Body of pancreas (tissue), 4 donors: Measurements from ENCODE around the gene EML4. TPM values are rescaled to one million over a fixed set of nuclear protein-coding genes. Genes with fewer than 3 reads are reported as not detected.

Experiments used
- ATAC-seq: fragments of 150-250 bp; one replicate; pipeline ENCODE4 v1.9.1; 2016
- DNase-seq, 4 donors: peaks; one replicate each; pipeline ENCODE4 v3.0.0-alpha.2; 2019
- H3K27ac ChIP-seq, 4 donors: fragments of 200-600 bp; sonication (generic); 1 replicate in 3 of 4; 2 replicates in 1 of 4; pipeline versions ENCODE4 v1.5.1 to v1.6.1; 2016 to 2019; ENCODE audit warnings: mild to moderate bottlenecking in 1 of 4, mixed read lengths in 1 of 4, moderate library complexity in 1 of 4
- H3K27me3 ChIP-seq, 2 donors: fragments of 200-600 bp; sonication (generic); one replicate each; pipeline ENCODE4 v1.6.0; 2016; ENCODE audit warnings: mild to moderate bottlenecking in 1 of 2
- H3K36me3 ChIP-seq, 2 donors: fragments of 200-600 bp; sonication (generic); replicated peaks in 1 of 2; 2 replicates each; pipeline ENCODE4 v1.5.1; 2016; ENCODE audit warnings: low read depth in 2 of 2; ENCODE audit not compliant: insufficient read depth in 1 of 2
- H3K4me1 ChIP-seq: fragments of 200-600 bp; sonication (generic); one replicate; pipeline ENCODE4 v1.6.0; 2016
- H3K4me3 ChIP-seq, 2 donors: fragments of 200-600 bp; sonication (generic); 1 replicate in 1 of 2; 2 replicates in 1 of 2; pipeline ENCODE4 v1.5.1; 2016 to 2019
- H3K9me3 ChIP-seq, 3 donors: fragments of 200-600 bp; sonication (generic); 1 replicate in 2 of 3; 2 replicates in 1 of 3; pipeline ENCODE4 v1.5.1; 2016
- CTCF ChIP-seq, 7 experiments: fragments of 450-650 bp in 4 of 7; fragments of 200-600 bp in 3 of 7; sonication (generic) in 3 of 7; IDR thresholded peaks; one replicate each; pipeline ENCODE4 v1.5.1; 2016 to 2019; ENCODE audit warnings: antibody characterized with exemption in 7 of 7
- POLR2A ChIP-seq, 3 donors: fragments of 450-650 bp; IDR thresholded peaks; one replicate each; pipeline ENCODE4 v1.6.1; 2016; ENCODE audit warnings: antibody characterized with exemption in 3 of 3, mild to moderate bottlenecking in 2 of 3
- WGBS, 2 donors: methylation state at CpG; one replicate each; pipeline ENCODE4 v1.1.5; 2017; 5-methylcytosine and 5-hydroxymethylcytosine counted together
- intact Hi-C: fragments of 100-400 bp; cut with DNase I; formaldehyde crosslinking; loops from one replicate; pipeline ENCODE4 v1.15.1; 2023
- total RNA-seq, 2 donors: library from RNA; depleted of rRNA; stranded (reverse); fragments of >200 nt; gene quantifications; one replicate each; pipeline ENCODE4 v1.1.0, GENCODE V29; 2016

Gene EML4
- total RNA-seq, 2 donors from 2014 or later, result 37.4 to 39.9 TPM

GRCh38 chr2:42229949-42230348 lies 60.8 kb downstream of the EML4 start:
- no peak for DNase-seq
- H3K9me3 ChIP-seq, result no peaks in the 10 kb centered on the region
- H3K36me3 ChIP-seq, result no peaks in the 10 kb centered on the region
- no peak overlapping the region for H3K27ac ChIP-seq
- ATAC-seq, result no peak
- H3K4me3 ChIP-seq, result no peak overlapping the region
- intact Hi-C loops, result no loop called here
- 92 to 96% methylated on average over 2 of the region's 2 CpGs for WGBS, 2 donors
- no peak for TF ChIP-seq CTCF (IDR thresholded peaks at IDR 0.05)
- no peak for TF ChIP-seq POLR2A (IDR thresholded peaks at IDR 0.05)
- H3K27me3 ChIP-seq, result no peaks in the 10 kb centered on the region
- H3K4me1 ChIP-seq, result peaks cover 23% of the 10 kb centered on the region

GRCh38 chr2:42230891-42231290 lies 61.7 kb downstream of the EML4 start:
- no peak overlapping the region for H3K4me3 ChIP-seq
- no peaks in the 10 kb centered on the region for H3K27me3 ChIP-seq
- H3K4me1 ChIP-seq, result peaks cover 23% of the 10 kb centered on the region
- no peaks in the 10 kb centered on the region for H3K9me3 ChIP-seq
- H3K27ac ChIP-seq, result no peak overlapping the region
- DNase-seq, result no peak
- TF ChIP-seq POLR2A (IDR thresholded peaks at IDR 0.05), result no peak
- no peak for TF ChIP-seq CTCF (IDR thresholded peaks at IDR 0.05)
- no peak for ATAC-seq
- no peaks in the 10 kb centered on the region for H3K36me3 ChIP-seq
- WGBS, 2 donors, result 89 to 90% methylated on average over 3 of the region's 3 CpGs
- intact Hi-C loops, result no loop called here

GRCh38 chr2:42232024-42232423 lies 62.9 kb downstream of the EML4 start:
- no peaks in the 10 kb centered on the region for H3K36me3 ChIP-seq
- intact Hi-C loops, result no loop called here
- peaks cover 21% of the 10 kb centered on the region for H3K4me1 ChIP-seq
- no peaks in the 10 kb centered on the region for H3K27me3 ChIP-seq
- WGBS, 2 donors, result 78 to 81% methylated on average over 1 of the region's 1 CpG
- DNase-seq (no peak), ATAC-seq (no peak)
- H3K4me3 ChIP-seq, result no peak overlapping the region
- no peak for TF ChIP-seq CTCF (IDR thresholded peaks at IDR 0.05)
- TF ChIP-seq POLR2A (IDR thresholded peaks at IDR 0.05), result no peak
- no peak overlapping the region for H3K27ac ChIP-seq
- H3K9me3 ChIP-seq, result no peaks in the 10 kb centered on the region

- DNase-seq, result no peak
- Histone ChIP-seq H3K27me3 (no peaks in the 10 kb centered on the region), H3K9me3 (no peaks in the 10 kb centered on the region), H3K27ac (no peak overlapping the region), H3K4me3 (no peak overlapping the region), H3K4me1 (peaks cover 11% of the 10 kb centered on the region), H3K36me3 (no peaks in the 10 kb centered on the region)
- WGBS, 2 donors, result 67 to 79% methylated on average over 5 of the region's 5 CpGs
- TF ChIP-seq CTCF (IDR thresholded peaks at IDR 0.05) (no peak), POLR2A (IDR thresholded peaks at IDR 0.05) (no peak)
- no peak for ATAC-seq
- intact Hi-C loops, result no loop called here
Measured at GRCh38 chr2:42233976-42234441, 64.9 kb downstream of the EML4 start.

GRCh38 chr2:42236911-42237310 lies 67.8 kb downstream of the EML4 start:
- no peak for ATAC-seq
- DNase-seq, result no peak
- Histone ChIP-seq H3K9me3 (no peaks in the 10 kb centered on the region), H3K36me3 (no peaks in the 10 kb centered on the region), H3K4me1 (peaks cover 35% of the 10 kb centered on the region), H3K27me3 (no peaks in the 10 kb centered on the region), H3K27ac (no peak overlapping the region), H3K4me3 (no peak overlapping the region)
- TF ChIP-seq POLR2A (IDR thresholded peaks at IDR 0.05) (no peak), CTCF (IDR thresholded peaks at IDR 0.05) (no peak)
- intact Hi-C loops, result no loop called here
- WGBS, 2 donors, result 97% methylated on average over 2 of the region's 2 CpGs
